Measurements from ENCODE around the gene PSMD1.

- TF ChIP-seq RAD21 (IDR thresholded peaks at IDR 0.05; ENCODE audit: low read depth) (no peak), CEBPB (IDR thresholded peaks at IDR 0.05) (no peak), CREB1 (IDR thresholded peaks at IDR 0.05; ENCODE audit: low read depth) (no peak), MAX (IDR thresholded peaks at IDR 0.05) (no peak)
These were observed 139.9 kb downstream of the PSMD1 start for GRCh38 chr2:231196592-231196991.
